ENCODE data around the gene SGTA.

The SGTA gene

GRCh38 chr19:2768365-2769132, 14.5 kb downstream of the SGTA start:
- no peak for DNase-seq

- DNase-seq: no peak
Measured at GRCh38 chr19:2767688-2768087, 15.4 kb downstream of the SGTA start.

GRCh38 chr19:2766594-2767372, 16.3 kb downstream of the SGTA start:
- DNase-seq: no peak

- no peak for DNase-seq
Measured at GRCh38 chr19:2765376-2765775, 17.7 kb downstream of the SGTA start.

GRCh38 chr19:2764945-2765344, 18.1 kb downstream of the SGTA start:
- DNase-seq: no peak

DNA sequence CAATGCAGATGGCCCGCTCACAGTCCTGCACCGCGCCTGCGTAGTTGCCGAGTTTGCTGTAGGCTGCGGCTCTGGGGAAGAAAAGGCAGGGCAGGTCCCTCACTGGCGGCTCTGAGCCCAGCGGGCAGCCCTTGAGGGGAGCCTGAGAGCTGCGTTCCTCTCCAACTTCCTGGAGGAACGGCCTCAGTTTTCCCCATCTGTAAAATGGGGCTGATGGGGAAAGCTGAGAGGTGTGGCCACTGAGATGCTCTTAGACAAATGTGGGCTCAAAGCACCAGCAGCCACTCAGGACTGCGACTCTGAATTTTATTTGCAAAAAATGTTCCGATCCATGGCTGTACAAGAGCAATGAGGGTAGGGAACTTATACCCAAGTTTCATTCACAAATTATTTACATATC, 19.4 kb downstream of the SGTA start:
- no peak for DNase-seq

DNA sequence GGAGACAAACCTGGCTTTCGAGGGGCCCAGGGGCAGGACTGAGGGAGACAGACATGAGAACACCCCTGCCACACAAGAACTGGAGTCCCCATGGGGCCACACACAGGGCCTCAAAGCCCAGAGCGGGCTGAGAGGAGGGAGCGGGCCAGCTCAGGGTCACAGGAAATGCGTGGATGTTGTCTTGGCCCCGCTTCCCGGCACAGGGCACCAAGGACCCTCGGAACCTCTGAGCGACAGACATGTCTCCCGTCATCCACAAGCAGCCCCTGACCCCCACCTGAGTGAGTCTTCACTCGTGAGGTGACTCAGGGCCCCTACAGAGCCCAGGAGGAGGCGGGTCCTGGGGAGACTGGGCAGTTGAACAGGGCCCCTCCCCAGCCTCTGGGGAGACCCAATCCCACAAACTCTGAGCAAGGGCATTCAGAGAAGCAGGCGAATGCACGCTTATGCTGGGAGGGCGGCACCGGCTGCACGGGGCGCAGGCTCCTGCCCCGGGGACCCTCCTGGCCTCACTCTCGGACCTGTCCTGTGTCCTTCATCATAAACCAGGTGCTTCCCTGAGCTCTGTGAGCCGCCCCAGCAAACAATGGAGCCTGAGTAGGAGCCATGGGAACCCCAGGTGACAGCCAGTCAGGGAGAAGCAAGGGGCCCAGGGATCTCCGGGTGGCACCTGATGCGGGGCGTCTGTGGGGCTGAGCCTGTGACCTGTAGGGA, 20.1 kb downstream of the SGTA start:
- DNase-seq: no peak

GRCh38 chr19:2761876-2762782, 20.9 kb downstream of the SGTA start:
- no peak for DNase-seq

GRCh38 chr19:2761309-2761677, 21.8 kb downstream of the SGTA start:
- no peak for DNase-seq

DNA sequence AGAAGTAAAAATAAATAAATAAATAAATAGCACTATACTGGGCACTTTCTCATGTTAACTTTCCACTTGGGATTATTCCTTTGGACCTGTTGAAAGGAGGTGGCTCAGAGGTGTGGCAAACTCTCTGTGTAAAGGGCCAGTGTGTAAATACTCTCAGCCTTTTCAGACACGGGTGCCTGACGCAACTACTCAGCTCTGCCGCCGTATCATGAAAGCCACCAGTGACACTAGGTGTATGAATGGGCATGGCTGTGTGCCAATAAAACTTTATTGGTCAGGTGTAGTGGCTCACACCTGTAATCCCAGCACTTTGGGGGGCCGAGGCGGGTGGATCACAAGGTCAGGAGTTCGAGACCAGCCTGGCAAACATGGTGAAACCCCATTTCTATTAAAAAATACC, 23.1 kb downstream of the SGTA start:
- DNase-seq: no peak

GRCh38 chr19:2759362-2759761, 23.7 kb downstream of the SGTA start:
- DNase-seq: no peak

- no peak for DNase-seq
Measured at GRCh38 chr19:2758601-2759313, 24.3 kb downstream of the SGTA start.

GRCh38 chr19:2756921-2757881, 25.9 kb downstream of the SGTA start:
- DNase-seq: no peak

GRCh38 chr19:2756477-2756876, 26.6 kb downstream of the SGTA start:
- no peak for DNase-seq

DNA sequence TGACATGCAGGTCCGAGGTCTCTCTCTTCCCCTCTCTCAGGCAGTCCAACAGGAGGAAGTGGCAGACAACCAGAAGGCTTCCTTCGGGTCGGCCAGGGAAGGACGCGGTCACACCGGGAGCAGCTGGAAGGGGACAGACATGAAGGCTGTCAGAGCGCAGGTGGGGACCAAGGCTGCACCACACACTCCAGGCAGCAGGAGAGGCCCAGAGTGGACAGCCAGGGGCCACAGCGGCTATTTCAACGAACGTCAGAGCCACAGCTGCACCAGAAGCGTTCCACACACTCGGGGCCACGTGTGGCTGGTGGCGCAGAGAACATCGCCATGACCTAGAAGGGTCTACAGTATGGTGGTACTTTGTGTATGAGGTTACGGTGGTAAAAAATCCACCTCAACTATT, 27.3 kb downstream of the SGTA start:
- DNase-seq: no peak

DNA sequence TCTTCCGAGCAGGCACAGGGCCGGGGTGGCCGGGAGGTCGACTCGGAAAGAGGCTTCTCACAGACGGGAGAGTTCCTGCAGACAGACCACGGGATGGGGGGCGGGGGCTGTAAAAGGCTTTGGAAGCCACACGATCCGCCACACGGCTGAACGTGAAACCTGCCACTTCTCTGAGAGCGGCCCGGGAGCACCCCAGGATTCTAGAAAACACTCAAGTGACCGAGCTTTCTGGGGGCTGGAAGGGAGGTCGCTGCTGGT, 27.7 kb downstream of the SGTA start:
- no peak for DNase-seq

- no peak for DNase-seq
Measured at GRCh38 chr19:2754659-2755447, 28.2 kb downstream of the SGTA start.

DNA sequence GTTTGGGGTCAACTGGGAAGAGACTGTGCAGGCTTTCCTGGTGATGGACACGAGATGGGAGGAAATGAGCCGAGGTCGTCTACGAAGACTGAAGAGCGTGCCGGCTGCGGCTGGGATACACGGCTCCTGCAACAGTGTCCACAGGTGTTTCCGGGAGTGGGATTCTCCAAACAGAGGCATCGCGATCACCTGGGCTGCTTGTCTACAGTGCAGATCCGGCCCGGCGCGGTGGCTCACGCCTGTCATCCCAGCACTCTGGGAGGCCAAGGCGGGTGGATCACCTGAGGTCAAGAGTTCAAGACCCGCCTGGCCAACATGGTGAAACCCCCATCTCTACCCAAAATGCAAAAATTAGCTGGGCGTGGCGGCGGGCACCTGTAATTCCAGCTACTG, 31.6 kb downstream of the SGTA start:
- no peak for DNase-seq

DNA sequence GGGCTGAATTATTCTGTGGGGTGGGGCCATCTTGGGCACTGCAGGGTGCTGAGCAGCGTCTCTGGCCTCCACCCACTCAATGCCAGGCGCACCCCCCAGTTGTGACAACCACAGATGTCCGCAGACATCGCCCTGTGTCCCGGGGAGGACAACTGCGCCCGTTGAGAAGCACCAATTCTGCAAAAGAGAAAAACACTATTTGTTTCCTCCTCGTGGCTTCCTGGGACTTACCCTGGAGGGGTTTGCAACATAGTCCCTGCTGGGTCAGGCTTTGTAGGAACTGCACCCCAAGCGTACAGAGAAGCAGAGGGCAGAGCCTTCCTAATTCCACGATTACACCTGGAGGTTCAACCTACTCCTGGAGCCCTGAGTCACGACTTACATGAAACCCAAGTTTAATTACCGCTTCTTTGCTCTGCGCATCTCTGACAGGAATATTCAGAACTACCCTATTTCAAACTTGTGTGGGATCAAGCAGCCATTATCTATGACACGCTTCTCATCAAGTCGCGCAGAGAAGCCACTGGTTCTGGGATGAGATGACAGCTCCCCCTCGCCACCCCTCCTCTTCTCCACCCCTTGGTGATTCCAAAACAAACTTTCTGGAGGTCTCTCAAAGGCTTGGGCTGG, 32.1 kb downstream of the SGTA start:
- no peak for DNase-seq

GRCh38 chr19:2747349-2747748, 35.7 kb downstream of the SGTA start:
- no peak for DNase-seq

All from GOT3 (cell line).